ENCODE data around the gene HS6ST3.

Gene HS6ST3

GRCh38 chr13:96525715-96526114 lies 435.8 kb downstream of the HS6ST3 start:
- H3K27ac ChIP-seq (ENCODE audit: low read depth, low read length) = no peak overlapping the region
- TF ChIP-seq, protein P1, sequence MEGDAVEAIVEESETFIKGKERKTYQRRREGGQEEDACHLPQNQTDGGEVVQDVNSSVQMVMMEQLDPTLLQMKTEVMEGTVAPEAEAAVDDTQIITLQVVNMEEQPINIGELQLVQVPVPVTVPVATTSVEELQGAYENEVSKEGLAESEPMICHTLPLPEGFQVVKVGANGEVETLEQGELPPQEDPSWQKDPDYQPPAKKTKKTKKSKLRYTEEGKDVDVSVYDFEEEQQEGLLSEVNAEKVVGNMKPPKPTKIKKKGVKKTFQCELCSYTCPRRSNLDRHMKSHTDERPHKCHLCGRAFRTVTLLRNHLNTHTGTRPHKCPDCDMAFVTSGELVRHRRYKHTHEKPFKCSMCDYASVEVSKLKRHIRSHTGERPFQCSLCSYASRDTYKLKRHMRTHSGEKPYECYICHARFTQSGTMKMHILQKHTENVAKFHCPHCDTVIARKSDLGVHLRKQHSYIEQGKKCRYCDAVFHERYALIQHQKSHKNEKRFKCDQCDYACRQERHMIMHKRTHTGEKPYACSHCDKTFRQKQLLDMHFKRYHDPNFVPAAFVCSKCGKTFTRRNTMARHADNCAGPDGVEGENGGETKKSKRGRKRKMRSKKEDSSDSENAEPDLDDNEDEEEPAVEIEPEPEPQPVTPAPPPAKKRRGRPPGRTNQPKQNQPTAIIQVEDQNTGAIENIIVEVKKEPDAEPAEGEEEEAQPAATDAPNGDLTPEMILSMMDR (IDR thresholded peaks at IDR 0.05; ENCODE audit: low read depth, low read length, poor library complexity, severe bottlenecking) = no peak
- no peak for TF ChIP-seq EZH2phosphoT487 (IDR thresholded peaks at IDR 0.05; ENCODE audit: borderline replicate concordance, low read length)
- H4K20me1 ChIP-seq (ENCODE audit: control insufficient read depth, insufficient read depth, low read depth, low read length) = no peaks in the 10 kb centered on the region
- H3K4me3 ChIP-seq (ENCODE audit: low read length) = no peak overlapping the region
- H3K9me3 ChIP-seq (ENCODE audit: control insufficient read depth, insufficient read depth, low read length) = no peaks in the 10 kb centered on the region
- no peaks in the 10 kb centered on the region for H3K9me2 ChIP-seq (replicated peaks; ENCODE audit: control insufficient read depth, low read length)
- no peaks in the 10 kb centered on the region for H3K79me2 ChIP-seq (ENCODE audit: control insufficient read depth, low read length)
- no peak overlapping the region for H3K4me2 ChIP-seq (ENCODE audit: low read length)
- no peaks in the 10 kb centered on the region for H3F3A ChIP-seq (ENCODE audit: control insufficient read depth, insufficient read depth)
- no peaks in the 10 kb centered on the region for H3K27me3 ChIP-seq (ENCODE audit: control insufficient read depth, low read length)
- no peaks in the 10 kb centered on the region for H3K36me3 ChIP-seq (ENCODE audit: control insufficient read depth, low read length)
- no peaks in the 10 kb centered on the region for H3K4me1 ChIP-seq (ENCODE audit: control insufficient read depth, low read length)

DNA sequence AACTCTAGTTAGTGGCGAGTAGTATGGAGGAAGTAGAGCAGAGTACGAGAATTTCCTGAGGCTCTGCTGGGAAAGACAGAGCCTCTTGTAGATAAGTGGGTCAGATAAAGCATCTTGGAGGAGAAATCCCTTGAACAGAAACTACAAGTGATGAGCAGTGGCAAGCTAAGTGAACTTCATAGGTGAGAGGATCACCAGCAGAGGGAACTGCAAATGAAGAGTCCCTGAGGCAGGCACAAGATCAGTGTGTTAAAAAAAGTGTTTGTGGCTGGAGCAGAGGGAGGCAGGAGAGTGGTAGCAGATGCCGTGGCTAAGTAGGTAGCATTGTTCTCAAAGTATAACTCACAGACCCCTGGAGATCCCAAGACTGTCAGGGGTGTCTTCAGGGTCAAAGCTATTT lies 437.6 kb downstream of the HS6ST3 start:
- H3K4me2 ChIP-seq (ENCODE audit: low read length) = no peak overlapping the region
- H4K20me1 ChIP-seq (ENCODE audit: control insufficient read depth, insufficient read depth, low read depth, low read length) = no peaks in the 10 kb centered on the region
- no peak overlapping the region for H3K27ac ChIP-seq (ENCODE audit: low read depth, low read length)
- no peaks in the 10 kb centered on the region for H3K9me3 ChIP-seq (ENCODE audit: control insufficient read depth, insufficient read depth, low read length)
- H3F3A ChIP-seq (ENCODE audit: control insufficient read depth, insufficient read depth) = no peaks in the 10 kb centered on the region
- no peaks in the 10 kb centered on the region for H3K79me2 ChIP-seq (ENCODE audit: control insufficient read depth, low read length)
- no peaks in the 10 kb centered on the region for H3K27me3 ChIP-seq (ENCODE audit: control insufficient read depth, low read length)
- no peak overlapping the region for H3K4me3 ChIP-seq (ENCODE audit: low read length)
- no peaks in the 10 kb centered on the region for H3K36me3 ChIP-seq (ENCODE audit: control insufficient read depth, low read length)
- no peaks in the 10 kb centered on the region for H3K9me2 ChIP-seq (replicated peaks; ENCODE audit: control insufficient read depth, low read length)
- no peaks in the 10 kb centered on the region for H3K4me1 ChIP-seq (ENCODE audit: control insufficient read depth, low read length)
- TF ChIP-seq, protein P1 (IDR thresholded peaks at IDR 0.05; ENCODE audit: low read depth, low read length, poor library complexity, severe bottlenecking) = no peak
- no peak for TF ChIP-seq EZH2phosphoT487 (IDR thresholded peaks at IDR 0.05; ENCODE audit: borderline replicate concordance, low read length)

GRCh38 chr13:96532804-96533203 lies 442.9 kb downstream of the HS6ST3 start:
- TF ChIP-seq EZH2phosphoT487 (IDR thresholded peaks at IDR 0.05; ENCODE audit: borderline replicate concordance, low read length) = no peak
- TF ChIP-seq, protein P1 (IDR thresholded peaks at IDR 0.05; ENCODE audit: low read depth, low read length, poor library complexity, severe bottlenecking) = no peak
- no peaks in the 10 kb centered on the region for H3K27me3 ChIP-seq (ENCODE audit: control insufficient read depth, low read length)

GRCh38 chr13:96533408-96533807 lies 443.5 kb downstream of the HS6ST3 start:
- H3K9me3 ChIP-seq (ENCODE audit: control insufficient read depth, insufficient read depth, low read length) = no peaks in the 10 kb centered on the region
- TF ChIP-seq EZH2phosphoT487 (IDR thresholded peaks at IDR 0.05; ENCODE audit: borderline replicate concordance, low read length) = no peak
- TF ChIP-seq, protein P1 (IDR thresholded peaks at IDR 0.05; ENCODE audit: low read depth, low read length, poor library complexity, severe bottlenecking) = no peak
- no peaks in the 10 kb centered on the region for H3K36me3 ChIP-seq (ENCODE audit: control insufficient read depth, low read length)
- no peaks in the 10 kb centered on the region for H3K27me3 ChIP-seq (ENCODE audit: control insufficient read depth, low read length)
- H3K4me3 ChIP-seq (ENCODE audit: low read length) = no peak overlapping the region
- H3K9me2 ChIP-seq (replicated peaks; ENCODE audit: control insufficient read depth, low read length) = no peaks in the 10 kb centered on the region
- no peak overlapping the region for H3K27ac ChIP-seq (ENCODE audit: low read depth, low read length)
- H3K4me2 ChIP-seq (ENCODE audit: low read length) = no peak overlapping the region
- H4K20me1 ChIP-seq (ENCODE audit: control insufficient read depth, insufficient read depth, low read depth, low read length) = no peaks in the 10 kb centered on the region
- H3K79me2 ChIP-seq (ENCODE audit: control insufficient read depth, low read length) = no peaks in the 10 kb centered on the region
- H3F3A ChIP-seq (ENCODE audit: control insufficient read depth, insufficient read depth) = no peaks in the 10 kb centered on the region
- H3K4me1 ChIP-seq (ENCODE audit: control insufficient read depth, low read length) = no peaks in the 10 kb centered on the region

More at GRCh38 chr13:96532804-96533203, 442.9 kb downstream of the HS6ST3 start:
- H4K20me1 ChIP-seq (ENCODE audit: control insufficient read depth, insufficient read depth, low read depth, low read length) = no peaks in the 10 kb centered on the region
- no peak overlapping the region for H3K27ac ChIP-seq (ENCODE audit: low read depth, low read length)
- H3K9me2 ChIP-seq (replicated peaks; ENCODE audit: control insufficient read depth, low read length) = no peaks in the 10 kb centered on the region
- H3K4me3 ChIP-seq (ENCODE audit: low read length) = no peak overlapping the region
- no peaks in the 10 kb centered on the region for H3K4me1 ChIP-seq (ENCODE audit: control insufficient read depth, low read length)
- no peaks in the 10 kb centered on the region for H3K36me3 ChIP-seq (ENCODE audit: control insufficient read depth, low read length)
- H3F3A ChIP-seq (ENCODE audit: control insufficient read depth, insufficient read depth) = no peaks in the 10 kb centered on the region
- H3K4me2 ChIP-seq (ENCODE audit: low read length) = no peak overlapping the region
- H3K9me3 ChIP-seq (ENCODE audit: control insufficient read depth, insufficient read depth, low read length) = no peaks in the 10 kb centered on the region
- no peaks in the 10 kb centered on the region for H3K79me2 ChIP-seq (ENCODE audit: control insufficient read depth, low read length)

All from DOHH2 (cell line).